Fibroblast of the conjunctiva (primary cell): ENCODE results near the gene TANK.
"Not testable (repeated sequence)": the region's sequence is repeated elsewhere in the genome, so short reads cannot be mapped to it uniquely, and the experiment has no call there.

ENCODE experiments used
- DNase-seq: peaks from one replicate; pipeline ENCODE4 v3.0.0-alpha.2; 2010; ENCODE audit warnings: low read depth

Gene TANK

GRCh38 chr2:161279230-161279815, 119.1 kb downstream of the TANK start:
- not testable (repeated sequence) for DNase-seq

GRCh38 chr2:161280906-161281323, 120.7 kb downstream of the TANK start:
- not testable (repeated sequence) for DNase-seq

GRCh38 chr2:161281615-161282310, 121.5 kb downstream of the TANK start:
- DNase-seq, result not testable (repeated sequence)

- DNase-seq, result not testable (repeated sequence)
Observed at GRCh38 chr2:161282311-161282644, 122.0 kb downstream of the TANK start.

GRCh38 chr2:161283926-161284325, 123.7 kb downstream of the TANK start:
- DNase-seq, result no peak
